HG02840 (cell line): ENCODE measurements around the gene JADE1.

Experiments
- ATAC-seq: cut with Tn5 transposase; IDR thresholded peaks from one replicate; pipeline ENCODE4 v1.9.1; 2021; ENCODE audit warnings: mild to moderate bottlenecking, moderate library complexity, moderate number of reproducible peaks; ENCODE audit not compliant: unreplicated experiment, low FRiP score

Gene JADE1

DNA sequence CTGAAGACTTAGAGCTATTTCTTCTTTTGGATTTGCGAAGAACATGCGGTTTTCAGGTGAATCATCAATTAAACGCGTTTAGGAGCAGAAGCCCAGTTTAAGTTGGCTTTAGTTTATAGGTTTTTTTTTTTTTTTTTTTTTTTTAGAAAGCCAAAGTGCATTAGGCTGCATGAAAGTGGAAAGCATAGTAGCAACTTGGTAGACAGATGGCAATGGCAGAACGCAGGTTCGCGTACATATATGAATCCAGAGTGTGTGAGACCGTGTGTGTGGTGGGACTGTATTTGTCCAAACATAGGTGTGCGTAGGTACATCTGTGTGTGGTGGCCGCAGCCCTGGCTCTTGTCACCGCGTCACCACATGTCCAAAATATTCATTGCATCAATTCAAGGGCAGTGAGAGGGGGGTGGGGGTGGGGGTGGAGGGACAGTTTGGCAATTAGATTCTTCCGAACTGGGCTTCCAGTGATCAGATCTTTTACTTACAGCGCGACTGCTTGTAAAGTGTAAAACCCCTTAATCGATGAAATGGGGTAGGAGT is 901 bp downstream of the JADE1 start:
- no peak for ATAC-seq

GRCh38 chr4:128810871-128811570 is 1.5 kb downstream of the JADE1 start:
- ATAC-seq: peak; percentile 48

DNA sequence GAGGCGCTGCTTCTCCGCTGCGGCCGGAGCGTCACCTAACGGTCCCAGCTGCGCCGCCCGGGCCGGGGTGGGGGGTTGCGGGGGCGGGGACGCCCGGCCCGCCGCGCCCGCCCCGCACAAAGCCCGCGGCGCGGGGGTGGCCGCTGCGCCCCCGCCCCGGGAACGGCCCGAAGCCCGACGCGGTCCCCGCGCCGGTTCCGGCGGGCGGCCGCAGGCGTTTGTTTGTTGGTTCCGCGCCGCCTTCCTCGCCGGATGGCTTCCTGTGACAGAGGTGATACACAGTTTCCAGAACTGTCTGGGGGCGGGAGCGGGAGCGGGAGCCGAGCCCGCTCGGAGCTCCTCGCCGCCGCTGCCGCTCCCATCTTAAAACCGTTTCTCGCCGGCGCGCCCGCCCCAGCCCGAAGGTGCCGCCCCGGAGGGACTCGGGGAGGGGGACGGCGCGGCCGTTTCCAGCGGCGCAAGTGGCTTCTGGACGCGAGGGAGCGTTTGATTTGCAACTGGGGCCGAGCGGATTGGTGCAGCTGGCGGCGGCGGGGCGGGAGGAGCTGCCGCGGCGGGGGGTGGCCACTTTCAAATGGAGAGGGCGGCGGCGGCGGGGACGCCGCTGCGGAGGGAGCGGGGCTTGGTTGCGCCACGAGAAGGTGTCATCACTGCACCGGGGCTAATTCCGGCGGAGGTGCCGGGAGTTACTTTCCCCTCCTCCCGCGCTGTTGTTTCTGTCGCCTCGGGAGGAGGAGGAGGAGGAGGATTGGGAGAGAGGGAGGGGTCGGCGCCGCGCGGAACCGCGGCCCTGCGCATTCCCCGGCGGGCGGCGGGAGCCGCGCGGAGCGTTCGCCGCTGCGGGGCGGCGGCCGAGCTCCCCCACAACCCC is 2.3 kb downstream of the JADE1 start:
- ATAC-seq: peak; percentile 52

GRCh38 chr4:128812442-128813235 is 3.1 kb downstream of the JADE1 start:
- ATAC-seq: peak; percentile 1

GRCh38 chr4:128813965-128814364 is 4.5 kb downstream of the JADE1 start:
- ATAC-seq: no peak

- ATAC-seq: no peak
These were observed 8.9 kb downstream of the JADE1 start for GRCh38 chr4:128818442-128818841.

GRCh38 chr4:128819082-128819742 is 9.7 kb downstream of the JADE1 start:
- no peak for ATAC-seq

- no peak for ATAC-seq
These were observed 11.2 kb downstream of the JADE1 start for GRCh38 chr4:128820671-128821070.

GRCh38 chr4:128821151-128821550 is 11.7 kb downstream of the JADE1 start:
- ATAC-seq: no peak

GRCh38 chr4:128823025-128823661 is 13.6 kb downstream of the JADE1 start:
- ATAC-seq: no peak

DNA sequence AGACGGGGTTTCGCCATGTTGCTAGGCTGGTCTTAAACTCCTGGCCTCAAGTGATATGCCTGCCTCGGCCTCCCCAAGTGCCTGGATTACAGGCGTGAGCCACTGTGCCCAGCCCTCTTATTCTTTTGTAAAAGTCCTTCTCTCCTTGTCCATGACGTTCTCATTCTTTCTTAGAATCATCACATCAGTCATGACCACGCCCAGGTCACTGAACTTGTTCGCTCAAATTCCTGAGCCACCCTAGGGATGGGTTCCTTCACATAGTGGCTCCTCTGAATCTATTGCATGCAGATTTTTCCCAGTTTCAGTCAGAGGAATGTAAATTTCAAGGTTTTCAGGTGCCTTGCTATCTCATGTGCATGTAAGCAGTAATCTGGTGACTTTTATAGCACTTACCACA is 15.7 kb downstream of the JADE1 start:
- ATAC-seq: no peak

- ATAC-seq: no peak
These were observed 17.8 kb downstream of the JADE1 start for GRCh38 chr4:128827296-128827695.

DNA sequence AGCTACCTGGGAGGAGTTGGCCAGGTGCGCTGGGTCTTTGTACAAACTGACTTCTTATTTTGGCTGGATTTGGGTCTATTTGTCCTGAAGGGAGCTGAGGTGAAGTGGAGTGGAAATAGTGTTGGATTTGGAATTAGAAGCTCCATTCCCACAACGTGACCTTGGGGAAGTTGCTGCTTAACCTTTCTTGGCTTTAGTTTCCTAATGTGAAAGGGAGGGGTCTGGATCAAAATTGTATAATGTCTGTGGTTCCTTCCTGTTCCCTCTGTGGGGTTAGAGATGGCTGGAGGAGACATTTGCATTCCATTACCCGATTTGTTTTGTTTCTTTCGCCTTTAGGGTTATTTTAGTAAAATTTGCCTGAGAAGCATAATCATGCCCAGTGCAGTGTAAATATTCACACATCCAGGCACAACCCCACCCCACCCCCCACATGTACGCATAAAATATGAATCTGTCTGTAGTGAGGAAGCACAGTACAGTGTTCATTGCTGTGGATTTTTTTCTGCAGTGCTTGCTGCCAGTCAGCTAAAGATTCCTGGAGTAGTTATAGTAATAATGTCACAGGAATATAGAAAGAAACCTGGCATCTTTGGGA is 21.5 kb downstream of the JADE1 start:
- no peak for ATAC-seq

- ATAC-seq: peak; percentile 57
These were observed 22.2 kb downstream of the JADE1 start for GRCh38 chr4:128831531-128832242.

GRCh38 chr4:128832243-128832625 is 22.7 kb downstream of the JADE1 start:
- ATAC-seq: peak; percentile 21

DNA sequence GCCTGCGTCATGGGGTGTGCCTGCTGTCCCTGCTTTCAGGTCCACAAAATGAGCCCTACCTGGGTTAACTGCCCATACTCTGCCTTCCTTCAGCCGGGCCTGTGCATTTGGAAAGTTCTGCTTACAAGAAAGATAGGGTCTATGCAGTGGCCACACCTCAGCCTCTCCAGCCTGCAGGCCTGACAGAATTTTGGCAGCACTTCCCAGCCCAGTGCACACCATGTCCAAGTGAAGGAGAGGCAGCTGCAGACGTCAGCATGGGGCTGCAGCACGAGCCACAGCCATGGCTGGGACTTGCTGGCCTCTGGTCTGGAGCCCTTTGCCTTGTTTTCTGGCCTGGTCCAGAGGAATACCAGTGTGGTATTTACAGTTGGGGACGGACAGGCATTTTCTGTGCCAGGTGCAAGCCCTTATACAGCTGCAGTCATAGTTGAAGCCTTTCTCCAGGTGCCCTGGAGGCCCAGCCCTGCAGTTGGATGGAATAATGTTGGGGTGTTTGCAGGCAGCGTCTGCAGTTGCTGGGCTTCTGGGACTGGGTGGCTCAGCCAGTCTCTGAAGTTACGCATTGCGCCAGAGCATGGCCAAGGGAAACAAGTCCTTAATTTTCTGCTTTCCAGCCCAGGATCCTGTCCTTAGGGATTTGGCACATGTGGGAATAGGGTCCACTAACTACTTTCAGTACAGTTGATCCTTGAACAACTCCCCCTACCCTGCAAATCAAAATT is 26.2 kb downstream of the JADE1 start:
- ATAC-seq: no peak

GRCh38 chr4:128837198-128837597 is 27.7 kb downstream of the JADE1 start:
- no peak for ATAC-seq

DNA sequence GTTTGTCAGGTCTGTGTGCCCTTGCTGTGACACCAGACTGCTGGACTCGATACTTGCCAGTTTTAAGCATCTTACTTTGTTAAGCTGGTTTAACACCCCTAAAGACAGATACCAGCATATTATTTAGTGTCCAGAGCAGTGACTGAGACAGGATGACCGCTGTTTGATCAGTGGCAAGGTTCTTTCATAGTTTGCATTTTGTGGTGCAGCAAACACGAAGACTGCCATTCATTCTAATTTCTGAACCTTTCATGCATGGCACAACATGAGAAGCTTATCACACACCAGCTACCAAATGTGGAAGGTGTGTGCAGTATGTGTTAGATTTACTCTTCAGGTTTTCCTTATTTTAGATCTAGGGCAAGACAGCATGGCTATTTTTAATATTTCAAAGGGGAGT is 28.2 kb downstream of the JADE1 start:
- no peak for ATAC-seq
